AG04449 (cell line): ENCODE data around the gene KIF1B.

Experiments used
- CTCF ChIA-PET: fragments of 350-600 bp; formaldehyde crosslinking; extraction: SDS; loops from one replicate; lab custom pipeline; 2021; ENCODE audit warnings: antibody characterized with exemption; lab: Yijun Ruan, JAX
- POLR2A ChIA-PET: fragments of 400-600, 350-600 bp; formaldehyde crosslinking; extraction: SDS; loops from one replicate; lab custom pipeline; 2020; ENCODE audit warnings: antibody characterized with exemption, inconsistent platforms; lab: Yijun Ruan, JAX
- DNase-seq: peaks from one replicate; pipeline ENCODE4 v3.0.0-alpha.2; 2010; ENCODE audit warnings: low read depth, low spot score
- H3K4me3 ChIP-seq: 2 replicates; pipeline ENCODE4 v1.5.1; 2011; ENCODE audit warnings: low read depth, mild to moderate bottlenecking, control low read depth, low read length
- TF ChIP-seq, protein P1 (sequence below): IDR thresholded peaks from one replicate; pipeline ENCODE4 v1.5.1; 2011; ENCODE audit warnings: mild to moderate bottlenecking, moderate library complexity, low read length, control low read depth, inconsistent platforms; ENCODE audit not compliant: insufficient read depth; ENCODE audit errors: missing control alignments

Gene KIF1B

DNA sequence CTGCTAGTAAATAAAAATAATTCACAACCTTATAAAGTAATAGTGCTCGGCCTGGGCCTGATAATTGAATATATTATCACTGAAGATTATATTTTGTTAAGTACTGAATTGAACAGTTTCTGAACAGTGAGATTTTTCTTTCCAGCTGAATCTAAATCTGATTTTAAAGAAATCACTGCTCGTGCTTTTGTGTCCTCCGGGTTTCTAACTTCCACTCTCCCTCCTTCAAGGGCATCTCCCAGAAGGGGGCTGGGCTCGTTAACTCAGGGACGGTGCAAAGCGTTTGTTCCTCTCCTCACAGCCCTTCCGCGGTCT, 823 bp upstream of the KIF1B start:
- CTCF ChIA-PET: interaction anchor here (0.6 to 3.2 kb wide), 61 partner anchors 9 to 268 kb away, joined by 3 to 64 read pairs (median 5); partner anchors contain the start of genes CENPS and NMNAT1
- TF ChIP-seq, protein P1, sequence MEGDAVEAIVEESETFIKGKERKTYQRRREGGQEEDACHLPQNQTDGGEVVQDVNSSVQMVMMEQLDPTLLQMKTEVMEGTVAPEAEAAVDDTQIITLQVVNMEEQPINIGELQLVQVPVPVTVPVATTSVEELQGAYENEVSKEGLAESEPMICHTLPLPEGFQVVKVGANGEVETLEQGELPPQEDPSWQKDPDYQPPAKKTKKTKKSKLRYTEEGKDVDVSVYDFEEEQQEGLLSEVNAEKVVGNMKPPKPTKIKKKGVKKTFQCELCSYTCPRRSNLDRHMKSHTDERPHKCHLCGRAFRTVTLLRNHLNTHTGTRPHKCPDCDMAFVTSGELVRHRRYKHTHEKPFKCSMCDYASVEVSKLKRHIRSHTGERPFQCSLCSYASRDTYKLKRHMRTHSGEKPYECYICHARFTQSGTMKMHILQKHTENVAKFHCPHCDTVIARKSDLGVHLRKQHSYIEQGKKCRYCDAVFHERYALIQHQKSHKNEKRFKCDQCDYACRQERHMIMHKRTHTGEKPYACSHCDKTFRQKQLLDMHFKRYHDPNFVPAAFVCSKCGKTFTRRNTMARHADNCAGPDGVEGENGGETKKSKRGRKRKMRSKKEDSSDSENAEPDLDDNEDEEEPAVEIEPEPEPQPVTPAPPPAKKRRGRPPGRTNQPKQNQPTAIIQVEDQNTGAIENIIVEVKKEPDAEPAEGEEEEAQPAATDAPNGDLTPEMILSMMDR: no peak
- peak overlapping the region; percentile 73 for H3K4me3 ChIP-seq
- DNase-seq: no peak
- POLR2A ChIA-PET: interaction anchor here (0.6 to 1.6 kb wide), 8 partner anchors 12 to 266 kb away, joined by 3 to 10 read pairs (median 5); partner anchors contain the start of genes CENPS, LZIC and NMNAT1

DNA sequence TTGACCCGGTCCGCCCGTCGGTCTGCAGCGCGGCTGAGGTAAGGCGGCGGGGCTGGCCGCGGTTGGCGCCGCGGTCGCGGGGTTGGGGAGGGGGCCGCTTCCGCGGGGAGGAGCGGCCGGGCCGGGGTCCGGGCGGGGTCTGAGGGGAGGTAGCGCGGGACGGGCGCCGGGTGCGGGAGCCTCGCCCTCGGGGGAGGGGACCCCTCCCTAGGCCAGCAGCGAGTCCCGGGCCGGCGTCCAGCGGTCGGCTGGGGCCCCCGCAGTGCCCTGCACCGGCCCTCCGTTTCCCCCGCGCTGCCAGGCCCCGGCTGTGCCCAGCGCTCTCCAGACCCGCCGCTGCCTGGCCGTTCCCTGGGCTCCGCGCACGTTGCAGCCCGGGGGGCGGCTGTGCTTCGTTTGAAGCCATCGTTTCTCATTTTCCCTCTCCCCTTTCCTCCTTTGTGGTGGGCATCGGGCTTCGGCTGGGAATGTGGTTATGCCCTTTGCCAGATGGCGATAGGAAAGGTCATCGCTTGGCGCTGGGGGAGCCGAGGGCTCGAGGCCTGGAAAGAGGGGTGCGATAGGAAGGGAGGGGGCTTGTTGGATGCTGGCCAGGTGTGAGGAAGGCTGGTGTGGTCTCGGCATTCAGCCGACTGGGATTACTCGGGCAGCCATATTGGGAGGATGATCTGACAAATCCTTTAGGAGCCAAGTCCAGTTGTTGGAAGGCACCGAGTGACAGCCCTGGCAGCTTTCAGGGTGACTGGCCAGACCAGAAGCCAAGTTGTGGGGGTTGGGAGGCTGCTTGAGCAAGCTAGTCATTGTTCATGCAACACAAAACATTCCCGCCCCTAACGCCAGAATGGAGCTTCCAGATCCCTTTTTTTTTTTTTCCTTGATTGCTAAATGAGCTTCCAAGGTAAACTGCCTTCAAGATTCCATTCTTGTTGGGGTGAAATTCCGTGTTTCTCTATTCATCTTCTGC, 753 bp downstream of the KIF1B start:
- CTCF ChIA-PET: interaction anchor here (0.6 to 3.2 kb wide), 42 partner anchors 9 to 238 kb away, joined by 3 to 64 read pairs (median 8); partner anchors contain the start of gene CENPS
- POLR2A ChIA-PET: interaction anchor here (0.8 to 1.6 kb wide), 8 partner anchors 7 to 268 kb away, joined by 3 to 10 read pairs (median 5); partner anchors contain the start of genes LZIC and NMNAT1
- TF ChIP-seq, protein P1: no peak

DNA sequence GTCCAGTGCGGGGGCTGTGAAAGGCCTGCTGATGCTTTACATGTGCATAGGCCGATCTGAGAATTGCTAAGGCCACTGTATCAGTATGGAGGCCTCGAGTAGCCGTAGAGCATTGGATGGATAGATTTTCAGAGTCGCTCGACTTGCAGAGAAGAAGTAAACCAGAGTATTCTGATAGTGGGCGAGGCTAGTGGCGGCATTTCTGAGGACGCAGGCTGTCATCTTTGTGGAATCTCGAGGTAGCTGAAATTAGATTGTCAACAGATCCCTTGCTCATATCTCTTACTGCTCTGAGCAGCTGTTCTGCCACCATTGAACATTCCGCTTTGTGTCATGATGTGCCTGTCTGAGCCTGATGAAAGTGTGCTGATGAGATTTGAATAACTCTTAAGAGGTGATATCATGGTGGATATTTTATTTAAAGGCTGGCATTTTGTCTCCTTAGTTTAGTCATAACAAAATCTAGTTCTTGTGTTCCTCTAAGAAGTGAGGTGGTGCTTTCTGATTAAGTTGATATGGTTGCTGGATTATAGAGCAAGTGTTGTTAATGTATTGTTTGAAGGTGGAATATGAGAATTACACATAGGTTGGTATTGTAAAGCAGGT, 1.5 kb downstream of the KIF1B start:
- TF ChIP-seq, protein P1: no peak
- DNase-seq: no peak
- H3K4me3 ChIP-seq: peak overlapping the region; percentile 97
- ChIA-PET CTCF (interaction anchor here (1.0 to 1.4 kb wide), 3 partner anchors 21 to 218 kb away, joined by 3 to 5 read pairs (median 3); no protein-coding TSS in a partner anchor), POLR2A (interaction anchor here (0.8 kb wide), 1 partner anchor 42 kb away, joined by 6 read pairs; no protein-coding TSS in a partner anchor)

More for the DNA sequence above, 753 bp downstream of the KIF1B start:
- H3K4me3 ChIP-seq: peak overlapping the region; percentile 97
- peak; percentile 54 for DNase-seq

DNA sequence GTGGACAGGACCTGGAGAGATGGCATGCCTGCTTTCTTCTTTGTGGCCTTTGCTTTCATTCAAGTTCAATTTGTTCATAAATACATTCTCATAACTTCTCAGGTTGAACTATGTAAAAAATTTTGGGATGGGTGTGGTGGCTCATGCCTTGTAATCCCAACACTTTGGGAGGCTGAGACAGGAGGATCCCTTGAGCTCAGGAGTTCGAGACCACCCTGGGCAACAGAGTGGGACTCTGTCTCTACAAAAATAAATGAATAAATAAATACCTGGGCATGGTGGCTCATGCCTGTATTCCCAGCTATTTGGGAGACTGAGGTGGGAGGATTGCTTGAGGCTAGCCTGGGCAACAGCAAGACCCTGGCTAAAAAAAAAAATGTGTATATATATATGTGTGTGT, 2.1 kb downstream of the KIF1B start:
- H3K4me3 ChIP-seq: peak overlapping the region; percentile 97
- no peak for DNase-seq
- POLR2A ChIA-PET: no interaction called here
- CTCF ChIA-PET: interaction anchor here (0.9 to 1.4 kb wide), 5 partner anchors 13 to 217 kb away, joined by 3 to 5 read pairs (median 3); no protein-coding TSS in a partner anchor
- TF ChIP-seq, protein P1: no peak

DNA sequence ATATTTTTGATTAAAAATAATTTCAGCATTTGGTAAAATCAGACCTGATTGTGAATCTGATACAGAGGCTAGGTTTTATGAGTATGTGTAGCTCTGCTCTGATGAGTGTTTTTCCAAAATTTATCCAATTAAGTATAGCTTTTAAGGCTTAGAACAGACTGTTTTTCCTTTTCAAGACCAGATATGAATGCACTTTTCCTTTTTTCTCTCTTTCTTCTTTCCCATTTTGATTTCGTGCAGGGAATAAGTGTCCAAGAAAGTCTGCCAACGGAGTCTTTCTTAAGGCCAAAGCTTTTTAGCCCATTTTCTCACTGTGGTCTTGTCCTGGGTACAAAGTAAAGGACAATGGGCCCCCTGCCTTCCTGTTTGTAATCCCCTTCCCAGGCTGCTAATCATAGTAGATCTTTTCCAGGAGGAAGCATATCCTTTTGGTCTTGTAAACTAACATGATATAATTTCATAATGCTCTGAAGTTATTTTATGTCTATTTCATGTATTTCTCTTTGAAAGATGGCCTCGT, 2.9 kb downstream of the KIF1B start:
- no peak overlapping the region for H3K4me3 ChIP-seq
- CTCF ChIA-PET: interaction anchor here (0.6 to 1.0 kb wide), 5 partner anchors 12 to 216 kb away, joined by 3 read pairs; no protein-coding TSS in a partner anchor
- POLR2A ChIA-PET: interaction anchor here (0.6 kb wide), 1 partner anchor 121 kb away, joined by 4 read pairs; no protein-coding TSS in a partner anchor
- TF ChIP-seq, protein P1: no peak
- no peak for DNase-seq
